ENCODE data around the gene MAP1LC3A.
"Not testable (repeated sequence)": the region's sequence is repeated elsewhere in the genome, so short reads cannot be mapped to it uniquely, and the experiment has no call there.

Gene MAP1LC3A
- total RNA-seq, result 1.2 to 23.9 (median 2.2) reads per million in 3 experiments

- peak; percentile 94 for DNase-seq
These were observed at the start of gene MAP1LC3A for GRCh38 chr20:34558320-34559218. MAP1LC3A (plus strand) TSS chr20:34558718; CDS start chr20:34558869, 151 bp downstream.

- DNase-seq, result no peak
These were observed 47.9 kb upstream of the MAP1LC3A start for GRCh38 chr20:34510575-34510974.

GRCh38 chr20:34511891-34512265 is 46.6 kb upstream of the MAP1LC3A start:
- no peak for DNase-seq

- no peak for DNase-seq
These were observed 46.1 kb upstream of the MAP1LC3A start for GRCh38 chr20:34512266-34512954.

GRCh38 chr20:34512955-34513419 is 45.5 kb upstream of the MAP1LC3A start:
- DNase-seq, result peak; percentile 9

GRCh38 chr20:34514034-34514433 is 44.5 kb upstream of the MAP1LC3A start:
- not testable (repeated sequence) for DNase-seq

GRCh38 chr20:34514897-34515483 is 43.5 kb upstream of the MAP1LC3A start:
- DNase-seq, result no peak

GRCh38 chr20:34515484-34516246 is 42.9 kb upstream of the MAP1LC3A start:
- DNase-seq, result peak; percentile 74

- DNase-seq, result peak; percentile 92
These were observed 42.0 kb upstream of the MAP1LC3A start, which contains the start of gene DYNLRB1 for GRCh38 chr20:34516247-34517113. DYNLRB1 (plus strand) TSS chr20:34516422; CDS start chr20:34516459, 37 bp downstream.

- DNase-seq, result peak; percentile 8
These were observed 41.4 kb upstream of the MAP1LC3A start for GRCh38 chr20:34517114-34517505.

- DNase-seq, result not testable (repeated sequence)
These were observed 39.7 kb upstream of the MAP1LC3A start for GRCh38 chr20:34518863-34519262.

GRCh38 chr20:34519841-34520240 is 38.7 kb upstream of the MAP1LC3A start:
- DNase-seq, result not testable (repeated sequence)

- peak; percentile 35 for DNase-seq
These were observed 35.3 kb upstream of the MAP1LC3A start for GRCh38 chr20:34522969-34523871.

- DNase-seq, result no peak
These were observed 34.1 kb upstream of the MAP1LC3A start for GRCh38 chr20:34524426-34524825.

- no peak for DNase-seq
These were observed 33.2 kb upstream of the MAP1LC3A start for GRCh38 chr20:34525342-34525708.

GRCh38 chr20:34525709-34526416 is 32.7 kb upstream of the MAP1LC3A start:
- no peak for DNase-seq

- no peak for DNase-seq
These were observed 32.1 kb upstream of the MAP1LC3A start for GRCh38 chr20:34526466-34526865.

GRCh38 chr20:34527016-34527415 is 31.5 kb upstream of the MAP1LC3A start:
- no peak for DNase-seq

GRCh38 chr20:34528921-34529297 is 29.6 kb upstream of the MAP1LC3A start:
- no peak for DNase-seq

GRCh38 chr20:34529742-34530141 is 28.8 kb upstream of the MAP1LC3A start:
- DNase-seq, result no peak
